ENCODE results near the gene WNT2.

DNA sequence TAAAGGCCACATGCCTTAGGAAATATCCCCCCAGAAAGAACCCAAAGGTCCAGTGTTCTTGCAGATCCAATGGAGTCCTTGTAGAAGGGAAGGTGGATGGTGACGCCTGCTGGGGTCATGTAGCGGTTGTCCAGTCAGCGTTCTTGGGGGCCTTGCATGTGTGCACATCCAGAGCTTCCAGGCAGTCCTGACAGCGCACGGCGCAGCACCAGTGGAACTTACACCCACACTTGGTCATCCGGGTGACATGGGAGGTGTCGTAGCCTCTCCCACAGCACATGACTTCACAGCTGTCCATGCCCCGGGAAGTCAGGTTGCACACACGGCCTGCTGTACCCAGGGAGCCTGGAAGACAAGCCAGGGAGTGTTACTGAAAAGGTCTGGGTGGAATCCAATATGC is 44.8 kb downstream of the WNT2 start:
- TF ChIP-seq POLR2A (IDR thresholded peaks at IDR 0.05; ENCODE audit: low read length), result no peak
- no peak for TF ChIP-seq GATA1 (IDR thresholded peaks at IDR 0.05; ENCODE audit: low read depth, low read length)
